PC-3 (cell line): ENCODE measurements around the gene LGI2.

Source experiments
- CTCF ChIP-seq: fragments of 300-600 bp; sonication (generic); conservative IDR thresholded peaks from 2 replicates; pipeline ENCODE4 v1.5.1; 2017; ENCODE audit warnings: antibody characterized with exemption, low read depth, mild to moderate bottlenecking, low read length
- EZH2 ChIP-seq: fragments of 300-600 bp; sonication (generic); IDR thresholded peaks from one replicate; pipeline ENCODE4 v1.6.1; 2017; ENCODE audit warnings: antibody characterized with exemption, mild to moderate bottlenecking, low read length; ENCODE audit not compliant: unreplicated experiment
- EZH2phosphoT487 ChIP-seq: fragments of 300-600 bp; sonication (generic); IDR thresholded peaks from 2 replicates; pipeline ENCODE4 v1.6.1; 2018; ENCODE audit warnings: mild to moderate bottlenecking, antibody characterized with exemption, low read length, borderline replicate concordance

- TF ChIP-seq CTCF (no peak), EZH2 (no peak), EZH2phosphoT487 (no peak)
Observed at GRCh38 chr4:24978291-24979075, 52.3 kb downstream of the LGI2 start.
